Retinal pigment epithelial cell (primary cell): ENCODE results near the gene ARNT2.

Experiments
- DNase-seq: peaks from one replicate; pipeline ENCODE4 v3.0.0-alpha.2; 2010; ENCODE audit warnings: low read depth
- H3K4me3 ChIP-seq: 2 replicates; pipeline ENCODE4 v1.5.1; 2011; ENCODE audit warnings: mild to moderate bottlenecking, low read length, control low read depth, moderate library complexity
- CTCF ChIP-seq: conservative IDR thresholded peaks from 2 replicates; pipeline ENCODE4 v1.5.1; 2011; ENCODE audit warnings: low read depth, low read length, control low read depth, inconsistent platforms

ARNT2 gene

GRCh38 chr15:80405554-80405850, 1.3 kb downstream of the ARNT2 start:
- no peak for DNase-seq
- no peak for TF ChIP-seq CTCF
- H3K4me3 ChIP-seq, result peak overlapping the region; percentile 66

DNA sequence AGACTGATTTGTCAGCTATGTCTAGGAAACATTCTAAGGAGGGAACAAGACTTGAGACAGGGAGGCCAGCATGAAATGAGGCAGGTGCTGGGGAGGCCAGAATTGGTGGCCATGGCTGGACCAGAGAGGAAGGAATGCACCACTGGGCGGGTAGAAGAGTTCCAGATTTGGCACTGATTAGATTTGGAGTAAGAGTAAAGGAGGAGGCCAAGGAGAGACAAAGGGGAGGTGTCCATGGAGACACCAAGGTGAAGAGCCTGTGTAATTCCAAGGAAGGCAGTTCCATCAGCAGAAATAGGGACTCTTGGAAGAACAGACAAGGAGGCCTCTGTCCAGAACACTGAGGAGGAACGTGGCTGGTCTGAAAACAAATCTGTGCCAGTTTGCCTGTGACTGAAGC, 1.8 kb downstream of the ARNT2 start:
- no peak overlapping the region for H3K4me3 ChIP-seq
- TF ChIP-seq CTCF, result no peak
- DNase-seq, result no peak

DNA sequence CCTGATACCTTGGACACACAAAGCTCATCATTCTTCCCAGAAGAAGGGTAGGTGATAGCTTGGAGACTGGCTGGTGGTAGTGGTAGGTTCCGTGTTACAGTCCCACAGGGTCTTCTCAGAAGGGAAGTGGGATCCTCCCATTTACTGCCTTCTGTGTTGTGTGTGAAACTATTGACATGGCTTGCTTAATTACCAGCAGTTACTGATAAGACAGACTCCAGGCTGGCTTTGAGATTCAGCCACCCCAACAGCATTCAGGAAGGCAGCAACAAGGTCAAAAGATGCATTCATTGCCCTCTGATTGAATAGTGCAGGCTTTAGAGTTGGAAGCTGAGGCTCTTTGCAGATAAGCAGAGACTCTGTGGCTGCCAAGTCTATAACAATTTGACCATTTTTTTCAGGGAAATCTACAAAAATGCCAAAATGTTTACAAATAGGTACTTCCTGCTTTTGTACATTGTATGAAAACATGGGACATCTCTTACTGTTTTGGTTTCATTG, 7.7 kb downstream of the ARNT2 start:
- no peak for DNase-seq
- H3K4me3 ChIP-seq, result no peak overlapping the region
- TF ChIP-seq CTCF, result no peak

DNA sequence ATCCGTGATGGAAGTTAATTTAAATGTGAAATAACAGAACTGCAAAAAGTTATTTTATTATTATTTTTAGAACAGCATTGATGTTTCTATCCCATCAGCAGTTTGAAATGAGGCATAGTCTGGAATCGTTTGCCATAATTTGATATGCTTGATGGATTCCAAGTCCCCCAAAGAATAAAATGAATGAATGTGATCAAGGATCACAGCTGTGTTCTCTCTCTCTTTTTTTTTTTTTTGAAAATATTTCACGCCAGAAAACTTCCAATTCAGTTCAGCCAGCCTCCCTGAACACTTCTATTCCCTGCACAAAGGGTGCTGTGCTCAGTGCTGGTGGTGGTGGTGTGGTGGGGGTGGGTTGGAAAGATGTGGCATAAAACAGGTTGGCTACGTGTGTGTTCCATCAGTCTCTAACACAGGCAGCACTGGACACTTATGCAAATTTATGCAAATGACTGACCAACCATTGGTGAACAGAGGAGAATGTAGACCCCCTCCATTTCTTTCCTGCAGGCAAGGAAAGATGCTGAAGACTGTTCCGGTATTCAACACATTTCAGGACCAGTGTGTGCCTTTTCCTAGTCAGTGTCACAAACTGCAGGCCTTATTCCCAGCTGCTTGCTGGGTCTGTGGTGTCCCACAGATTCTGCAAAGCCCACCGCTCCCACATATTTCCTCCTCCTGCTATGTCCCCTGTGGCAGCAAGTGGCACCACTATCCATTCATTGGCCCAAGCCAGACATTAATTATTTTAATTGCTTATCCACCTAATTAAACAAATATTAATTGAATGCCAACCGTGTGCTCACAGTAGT, 10.6 kb downstream of the ARNT2 start:
- TF ChIP-seq CTCF, result no peak
- H3K4me3 ChIP-seq, result no peak overlapping the region
- DNase-seq, result no peak

DNA sequence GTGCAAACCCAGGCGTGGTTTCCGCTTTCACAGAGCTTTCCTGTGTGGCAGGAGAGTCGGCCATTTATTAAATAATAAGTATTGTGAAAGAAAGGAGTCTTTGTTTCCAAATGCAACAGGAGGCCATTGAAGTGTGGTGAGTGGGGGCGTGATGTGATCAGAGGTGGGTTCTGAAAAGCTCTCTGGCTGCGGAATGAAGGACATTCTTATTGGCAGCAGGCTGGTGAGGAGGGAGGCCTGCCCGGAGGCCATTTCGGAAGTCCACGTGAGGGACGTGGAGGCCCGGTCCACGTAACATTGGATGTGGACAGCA, 11.1 kb downstream of the ARNT2 start:
- DNase-seq, result no peak
- no peak for TF ChIP-seq CTCF
- H3K4me3 ChIP-seq, result no peak overlapping the region

GRCh38 chr15:80416702-80417101, 12.5 kb downstream of the ARNT2 start:
- no peak overlapping the region for H3K4me3 ChIP-seq
- no peak for DNase-seq
- no peak for TF ChIP-seq CTCF

DNA sequence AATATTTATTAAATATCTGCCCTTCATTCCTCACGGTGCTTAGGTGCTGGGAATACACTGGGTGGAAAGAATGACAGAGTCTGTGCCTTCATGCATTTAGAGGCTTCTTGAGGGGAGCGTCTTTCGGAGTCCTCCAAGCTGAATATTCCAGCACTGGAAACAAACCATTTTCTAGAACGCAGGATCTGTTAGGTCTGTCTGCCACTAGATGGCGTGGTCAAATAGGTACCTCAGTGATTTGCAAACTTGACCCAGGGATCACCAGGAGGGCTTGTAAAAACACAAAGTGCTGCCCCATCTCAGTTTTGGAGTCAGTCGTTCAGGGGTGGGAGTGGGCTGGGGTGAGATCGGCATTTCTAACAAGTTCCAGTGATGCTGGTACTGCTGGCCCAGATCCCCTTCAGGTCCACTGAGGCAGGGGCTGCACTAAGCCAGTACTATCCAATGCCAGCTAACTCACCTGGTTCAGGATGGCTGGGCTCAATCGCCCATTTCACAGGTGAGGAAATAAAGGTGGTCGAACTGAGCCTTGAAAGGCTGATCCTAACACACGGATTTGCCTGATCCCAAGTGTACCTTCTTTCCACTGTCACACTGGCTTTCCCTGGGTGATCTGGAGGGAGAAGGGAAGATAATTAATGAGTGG, 14.8 kb downstream of the ARNT2 start:
- no peak for DNase-seq
- H3K4me3 ChIP-seq, result no peak overlapping the region
- TF ChIP-seq CTCF, result peak; percentile 83
